HUES6 (cell line): ENCODE measurements around the gene ABCA7.

Source experiments
- H3K27ac ChIP-seq: 2 replicates; pipeline ENCODE4 v1.7.0; 2013; ENCODE audit warnings: low read depth, mild to moderate bottlenecking, low read length, inconsistent platforms
- H3K27me3 ChIP-seq: 2 replicates; pipeline ENCODE4 v1.6.1; 2013; ENCODE audit warnings: low read length; ENCODE audit not compliant: control insufficient read depth, insufficient read depth
- H3K36me3 ChIP-seq: 2 replicates; pipeline ENCODE4 v1.6.1; 2013; ENCODE audit warnings: low read length; ENCODE audit not compliant: control insufficient read depth, insufficient read depth
- H3K4me1 ChIP-seq: 2 replicates; pipeline ENCODE4 v1.6.1; 2013; ENCODE audit warnings: low read length; ENCODE audit not compliant: control insufficient read depth, insufficient read depth
- H3K4me3 ChIP-seq: 2 replicates; pipeline ENCODE4 v1.5.1; 2013; ENCODE audit warnings: low read depth, low read length
- H3K9ac ChIP-seq: one replicate; pipeline ENCODE4 v1.6.1; 2013; ENCODE audit warnings: mild to moderate bottlenecking, low read length
- H3K9me3 ChIP-seq: 2 replicates; pipeline ENCODE4 v1.6.1; 2013; ENCODE audit warnings: low read depth, low read length; ENCODE audit not compliant: control insufficient read depth, insufficient read depth

ABCA7 gene

GRCh38 chr19:1013218-1013617 lies 26.7 kb upstream of the ABCA7 start:
- peaks cover 27% of the 10 kb centered on the region for H3K4me1 ChIP-seq
- no peaks in the 10 kb centered on the region for H3K9me3 ChIP-seq
- H3K4me3 ChIP-seq, result no peak overlapping the region
- H3K9ac ChIP-seq, result no peak overlapping the region
- no peak overlapping the region for H3K27ac ChIP-seq
- H3K36me3 ChIP-seq, result peaks cover 49% of the 10 kb centered on the region
- no peaks in the 10 kb centered on the region for H3K27me3 ChIP-seq

- Histone ChIP-seq H3K9me3 (no peaks in the 10 kb centered on the region), H3K27ac (peak overlapping the region; percentile 50; the same call in 1 of the 2 replicates), H3K36me3 (peaks cover 42% of the 10 kb centered on the region), H3K4me1 (peaks cover 35% of the 10 kb centered on the region), H3K9ac (no peak overlapping the region), H3K27me3 (no peaks in the 10 kb centered on the region), H3K4me3 (no peak overlapping the region)
These were observed 25.5 kb upstream of the ABCA7 start for GRCh38 chr19:1014161-1015060.

- peaks cover 35% of the 10 kb centered on the region for H3K36me3 ChIP-seq
- no peaks in the 10 kb centered on the region for H3K27me3 ChIP-seq
- peak overlapping the region; percentile 52 for H3K9ac ChIP-seq
- no peaks in the 10 kb centered on the region for H3K9me3 ChIP-seq
- H3K4me3 ChIP-seq, result no peak overlapping the region; the same call in 1 of the 2 replicates
- peak overlapping the region; percentile 50; the same call in 1 of the 2 replicates for H3K27ac ChIP-seq
- H3K4me1 ChIP-seq, result peaks cover 40% of the 10 kb centered on the region
These were observed 24.7 kb upstream of the ABCA7 start for GRCh38 chr19:1015061-1015781.

- peaks cover 29% of the 10 kb centered on the region for H3K36me3 ChIP-seq
- H3K4me1 ChIP-seq, result peaks cover 40% of the 10 kb centered on the region
- 0 out of 2 replicates have a peak overlapping the region, but pooled peaks have one; percentile 50 for H3K27ac ChIP-seq
- H3K9ac ChIP-seq, result peak overlapping the region; percentile 52
- peak overlapping the region; percentile 32 for H3K4me3 ChIP-seq
- no peaks in the 10 kb centered on the region for H3K27me3 ChIP-seq
- no peaks in the 10 kb centered on the region for H3K9me3 ChIP-seq
These were observed 23.9 kb upstream of the ABCA7 start for GRCh38 chr19:1015782-1016646.

- H3K4me1 ChIP-seq, result peaks cover 40% of the 10 kb centered on the region
- no peaks in the 10 kb centered on the region for H3K9me3 ChIP-seq
- H3K9ac ChIP-seq, result peak overlapping the region; percentile 22
- H3K27ac ChIP-seq, result no peak overlapping the region
- H3K36me3 ChIP-seq, result peaks cover 26% of the 10 kb centered on the region
- peak overlapping the region; percentile 2; the same call in 1 of the 2 replicates for H3K4me3 ChIP-seq
- no peaks in the 10 kb centered on the region for H3K27me3 ChIP-seq
These were observed 23.2 kb upstream of the ABCA7 start for GRCh38 chr19:1016647-1017114.

GRCh38 chr19:1017115-1017905 lies 22.6 kb upstream of the ABCA7 start:
- Histone ChIP-seq H3K27ac (peak overlapping the region; percentile 41; the same call in 1 of the 2 replicates), H3K4me1 (peaks cover 40% of the 10 kb centered on the region), H3K36me3 (peaks cover 20% of the 10 kb centered on the region), H3K9me3 (no peaks in the 10 kb centered on the region), H3K27me3 (no peaks in the 10 kb centered on the region), H3K9ac (no peak overlapping the region), H3K4me3 (no peak overlapping the region)

GRCh38 chr19:1017906-1018305 lies 22.0 kb upstream of the ABCA7 start:
- Histone ChIP-seq H3K36me3 (peaks cover 15% of the 10 kb centered on the region), H3K4me1 (peaks cover 40% of the 10 kb centered on the region), H3K27ac (0 out of 2 replicates have a peak overlapping the region, but pooled peaks have one; percentile 41), H3K27me3 (no peaks in the 10 kb centered on the region), H3K9me3 (no peaks in the 10 kb centered on the region), H3K4me3 (no peak overlapping the region), H3K9ac (no peak overlapping the region)

GRCh38 chr19:1018393-1018792 lies 21.5 kb upstream of the ABCA7 start:
- Histone ChIP-seq H3K9me3 (no peaks in the 10 kb centered on the region), H3K9ac (no peak overlapping the region), H3K27me3 (no peaks in the 10 kb centered on the region), H3K36me3 (peaks cover 10% of the 10 kb centered on the region), H3K4me1 (peaks cover 40% of the 10 kb centered on the region), H3K4me3 (no peak overlapping the region), H3K27ac (0 out of 2 replicates have a peak overlapping the region, but pooled peaks have one; percentile 14)

- Histone ChIP-seq H3K27me3 (no peaks in the 10 kb centered on the region), H3K27ac (no peak overlapping the region), H3K9ac (peak overlapping the region; percentile 91), H3K36me3 (peaks cover 3% of the 10 kb centered on the region), H3K4me3 (peak overlapping the region; percentile 95), H3K4me1 (peaks cover 40% of the 10 kb centered on the region), H3K9me3 (no peaks in the 10 kb centered on the region)
These were observed 20.8 kb upstream of the ABCA7 start for GRCh38 chr19:1018932-1019615.
